GM12872 (cell line): ENCODE data around the gene BRD2.

Source experiments
- CTCF ChIP-seq: IDR thresholded peaks from 3 replicates; pipeline ENCODE4 v1.5.1; 2011; ENCODE audit warnings: low read depth, mild to moderate bottlenecking, low read length, moderate library complexity; ENCODE audit not compliant: insufficient read depth

BRD2 gene

DNA sequence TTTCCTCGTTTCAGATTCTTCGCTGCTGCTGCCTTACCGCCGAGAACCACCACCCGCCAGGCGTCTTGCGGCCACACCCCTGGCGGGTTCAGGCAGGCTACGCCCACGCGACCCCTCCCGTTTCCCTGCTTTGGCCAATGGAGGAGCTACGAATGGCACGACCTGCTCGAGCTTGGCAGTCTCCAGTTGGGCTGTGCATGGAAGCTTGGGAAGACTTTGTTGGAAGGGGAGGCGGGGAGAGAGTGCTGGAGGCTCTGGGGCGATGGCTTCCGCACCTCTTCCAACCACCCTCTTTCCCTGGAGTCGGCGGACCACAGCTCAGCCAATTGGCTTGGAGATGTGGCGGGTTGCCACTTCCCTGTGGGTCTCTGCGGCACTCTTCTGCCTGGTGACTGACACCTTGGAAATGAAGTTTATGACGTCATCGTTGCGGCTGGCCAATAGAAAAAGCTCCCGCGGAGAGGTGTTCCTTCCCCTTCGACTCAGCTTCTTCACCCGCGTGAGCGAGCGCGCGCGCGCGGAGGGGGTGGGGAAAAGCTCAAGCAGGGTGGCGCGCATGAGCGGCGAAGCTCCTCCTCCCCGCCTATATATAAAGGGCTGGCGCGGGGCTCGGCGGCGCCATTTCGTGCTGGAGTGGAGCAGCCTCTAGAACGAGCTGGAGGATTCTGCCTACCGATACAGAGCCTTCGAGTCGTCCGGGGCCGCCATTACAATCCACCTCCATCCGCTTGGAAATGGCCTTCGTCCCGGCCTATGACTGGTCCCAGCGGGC lies 3.4 kb downstream of the BRD2 start:
- no peak for TF ChIP-seq CTCF

GRCh38 chr6:32972353-32973143 lies 4.2 kb downstream of the BRD2 start:
- no peak for TF ChIP-seq CTCF

DNA sequence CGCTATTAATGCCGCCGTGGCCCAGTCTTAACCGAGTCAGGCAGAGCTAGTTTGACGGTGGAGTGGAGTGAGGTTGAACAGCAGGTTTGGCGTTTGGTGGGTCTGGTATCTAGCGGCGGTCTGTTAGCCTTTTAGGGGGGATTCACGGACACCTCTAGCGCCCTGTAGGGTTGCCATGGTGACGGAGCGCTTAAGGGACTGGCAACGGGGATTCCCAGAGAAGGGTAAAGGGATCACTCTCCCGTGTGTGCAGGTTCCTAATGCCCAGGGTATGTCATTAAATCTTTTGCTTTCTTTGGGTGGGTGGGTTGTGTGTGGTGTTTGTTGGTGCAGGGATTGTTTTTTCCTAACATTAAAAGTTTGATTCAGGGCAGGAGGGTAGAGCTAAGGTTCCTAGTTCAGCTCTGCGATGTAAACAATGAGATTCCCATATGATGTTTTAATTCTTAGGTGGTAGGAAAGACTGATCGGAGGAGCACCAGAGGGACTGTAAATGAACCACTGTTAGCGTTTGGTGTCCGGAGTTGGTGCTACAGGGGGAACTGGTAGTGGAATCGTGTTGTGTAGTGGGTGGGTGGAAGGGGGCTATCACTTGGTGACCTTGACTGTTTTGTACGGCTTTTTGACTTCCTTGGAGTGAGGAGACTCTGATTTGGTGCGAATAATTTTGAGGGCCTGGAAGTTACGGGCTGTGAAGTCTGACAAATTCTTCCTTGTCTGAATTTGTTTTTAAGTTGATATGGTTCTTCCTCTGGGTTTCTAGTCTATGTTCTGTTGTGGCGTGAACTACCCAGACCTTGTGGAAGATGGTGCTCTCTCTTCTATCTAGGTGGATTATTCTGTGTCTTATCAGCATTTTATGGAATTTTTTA lies 5.0 kb downstream of the BRD2 start:
- TF ChIP-seq CTCF, result no peak

DNA sequence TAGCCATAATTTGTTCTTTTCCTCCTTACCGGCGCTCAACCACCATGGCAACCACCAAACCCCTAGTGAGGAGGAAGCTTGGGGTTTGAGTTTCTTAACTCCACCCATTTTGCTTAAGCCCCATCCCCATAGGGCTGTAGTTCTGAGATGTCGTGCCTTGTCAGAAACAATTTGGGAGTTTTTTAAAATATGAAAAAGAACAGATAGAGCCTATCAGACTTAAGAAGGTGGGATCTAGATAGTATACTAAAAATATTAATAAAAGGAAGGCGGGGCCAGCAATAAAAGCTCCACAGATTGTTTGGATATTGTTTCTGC lies 5.6 kb downstream of the BRD2 start:
- no peak for TF ChIP-seq CTCF

- no peak for TF ChIP-seq CTCF
Measured at GRCh38 chr6:32974541-32975308, 6.3 kb downstream of the BRD2 start.

- TF ChIP-seq CTCF, result no peak
Measured at GRCh38 chr6:32975886-32976285, 7.5 kb downstream of the BRD2 start.
